ENCODE measurements around the gene PIGH. TPM values are rescaled to one million over a fixed set of nuclear protein-coding genes. Genes with fewer than 3 reads are reported as not detected.

The PIGH gene
- total and polyA plus RNA-seq, 2 of the 13 experiments (the other 11 are each of a cell fraction or from before 2014, with no cell fraction given): 30.0 to 43.5 TPM

DNA sequence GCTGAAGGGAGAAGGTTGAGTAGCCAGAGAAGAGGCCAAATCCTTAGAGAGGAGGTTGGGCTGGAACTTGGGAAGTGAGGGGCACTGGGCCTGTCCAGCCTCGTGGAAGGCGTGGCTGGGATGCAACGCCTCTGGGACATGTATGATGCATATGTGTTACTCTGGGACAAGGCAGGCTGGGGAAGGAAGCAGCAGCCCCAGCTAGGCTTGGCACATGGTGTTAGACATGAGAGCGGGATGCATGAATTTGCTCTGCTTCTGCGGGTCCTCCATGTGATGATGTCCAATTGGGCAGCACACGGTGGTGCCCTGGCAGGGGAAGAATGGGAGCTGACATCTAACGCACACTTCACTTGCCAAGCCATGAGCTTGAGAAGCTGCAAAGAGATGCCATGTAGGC is 45.7 kb downstream of the PIGH start:
- CTCF ChIA-PET (ENCODE audit: low intra/inter-chr PET ratio, low total read pairs): no interaction called here
- POLR2A ChIA-PET: no interaction called here
- Histone ChIP-seq H3K27ac (ENCODE audit: extremely low read length, insufficient read depth, low read length) (no peak overlapping the region), H3K9ac (ENCODE audit: insufficient read depth, low read depth, low read length) (no peak overlapping the region), H3K36me3 (replicated peaks in 1 of 2; ENCODE audit: control insufficient read depth in 1 of 2, insufficient read depth in 2 of 2, low read length in 2 of 2) (peaks cover 0 to 7% of the 10 kb centered on the region in 2 experiments; a peak in 2 of 5 replicates), H4K20me1 (ENCODE audit: insufficient read depth, low read length) (no peaks in the 10 kb centered on the region), H2AFZ (ENCODE audit: low read length) (no peak overlapping the region), H3K9me3 (ENCODE audit: low read length) (no peaks in the 10 kb centered on the region), H3K4me2 (ENCODE audit: low read depth, low read length) (no peak overlapping the region), H3K4me3 (replicated peaks in 1 of 3; ENCODE audit: insufficient read depth in 1 of 3, low read depth in 2 of 3, low read length in 3 of 3) (no peak overlapping the region), H3K79me2 (ENCODE audit: insufficient read depth, low read length) (no peaks in the 10 kb centered on the region), H3K27me3 (ENCODE audit: control insufficient read depth in 1 of 2, insufficient read depth in 2 of 2, low read length in 2 of 2) (no peaks in the 10 kb centered on the region), H3K4me1 (ENCODE audit: insufficient read depth, low read length) (peaks cover 13% of the 10 kb centered on the region)
- intact Hi-C loops (cut with micrococcal nuclease; ENCODE audit: unreplicated experiment): no loop called here
- in situ Hi-C loops (cut with HindIII; ENCODE audit: extremely low pct_ligation_motif_present, low pct_unique_long_range_greater_than_20kb): no loop called here
- FAIRE-seq (no peak), DNase-seq (ENCODE audit: low spot score) (no peak), ATAC-seq (no peak)
- TF ChIP-seq SP140L (CRISPR knock-in tag; IDR thresholded peaks at IDR 0.05; ENCODE audit: borderline replicate concordance): no peak
- no peak for TF ChIP-seq CBX2 (IDR thresholded peaks at IDR 0.05; ENCODE audit: low read depth, low read length)
- no peak for TF ChIP-seq CBX2 (CRISPR knock-in tag; IDR thresholded peaks at IDR 0.05; ENCODE audit: low read depth)
- TF ChIP-seq GABPB1 (CRISPR knock-in tag; IDR thresholded peaks at IDR 0.05): no peak
- TF ChIP-seq ZBTB20 (CRISPR knock-in tag; IDR thresholded peaks at IDR 0.05; ENCODE audit: borderline replicate concordance, low read depth): no peak
- TF ChIP-seq ZNF773 (CRISPR knock-in tag; IDR thresholded peaks at IDR 0.05; ENCODE audit: borderline replicate concordance): no peak
- no peak for TF ChIP-seq ZNF724P (CRISPR knock-in tag; IDR thresholded peaks at IDR 0.05; ENCODE audit: borderline replicate concordance)
- TF ChIP-seq, protein P1, sequence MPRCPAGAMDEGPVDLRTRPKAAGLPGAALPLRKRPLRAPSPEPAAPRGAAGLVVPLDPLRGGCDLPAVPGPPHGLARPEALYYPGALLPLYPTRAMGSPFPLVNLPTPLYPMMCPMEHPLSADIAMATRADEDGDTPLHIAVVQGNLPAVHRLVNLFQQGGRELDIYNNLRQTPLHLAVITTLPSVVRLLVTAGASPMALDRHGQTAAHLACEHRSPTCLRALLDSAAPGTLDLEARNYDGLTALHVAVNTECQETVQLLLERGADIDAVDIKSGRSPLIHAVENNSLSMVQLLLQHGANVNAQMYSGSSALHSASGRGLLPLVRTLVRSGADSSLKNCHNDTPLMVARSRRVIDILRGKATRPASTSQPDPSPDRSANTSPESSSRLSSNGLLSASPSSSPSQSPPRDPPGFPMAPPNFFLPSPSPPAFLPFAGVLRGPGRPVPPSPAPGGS (CRISPR knock-in tag; IDR thresholded peaks at IDR 0.05): no peak
- BruUV-seq (replicated peaks): no TSS peak
- 93% methylated on average over 6 of the region's 7 CpGs for WGBS (ENCODE audit: low lambda C conversion rate)

DNA sequence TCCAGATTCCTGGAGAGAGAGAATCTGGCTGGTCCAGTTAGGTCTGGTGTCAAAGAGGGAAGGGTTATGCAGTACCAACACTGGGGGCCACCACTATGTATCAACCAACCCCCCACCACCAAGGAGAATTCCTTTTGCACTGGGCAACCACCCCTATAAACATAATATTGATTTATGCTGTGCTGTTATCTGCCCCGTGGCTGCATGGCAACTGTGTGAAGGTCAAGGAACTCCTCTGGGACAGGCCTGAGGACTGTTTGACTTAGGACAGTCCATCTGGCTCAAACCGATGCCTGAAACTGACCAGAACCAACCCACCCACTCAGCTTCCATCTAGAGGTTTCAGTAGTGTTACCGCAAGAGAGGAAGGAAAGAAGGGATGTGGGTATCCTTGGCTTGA is 46.5 kb downstream of the PIGH start:
- Histone ChIP-seq H3K27ac (ENCODE audit: extremely low read length, insufficient read depth, low read length) (no peak overlapping the region), H2AFZ (ENCODE audit: low read length) (no peak overlapping the region), H3K4me1 (ENCODE audit: insufficient read depth, low read length) (peaks cover 13% of the 10 kb centered on the region), H3K4me2 (ENCODE audit: low read depth, low read length) (no peak overlapping the region), H3K4me3 (replicated peaks in 1 of 3; ENCODE audit: insufficient read depth in 1 of 3, low read depth in 2 of 3, low read length in 3 of 3) (no peak overlapping the region), H3K9me3 (ENCODE audit: low read length) (no peaks in the 10 kb centered on the region), H3K27me3 (ENCODE audit: control insufficient read depth in 1 of 2, insufficient read depth in 2 of 2, low read length in 2 of 2) (no peaks in the 10 kb centered on the region), H3K36me3 (replicated peaks in 1 of 2; ENCODE audit: control insufficient read depth in 1 of 2, insufficient read depth in 2 of 2, low read length in 2 of 2) (peaks cover 0 to 6% of the 10 kb centered on the region in 2 experiments; a peak in 2 of 5 replicates), H4K20me1 (ENCODE audit: insufficient read depth, low read length) (no peaks in the 10 kb centered on the region), H3K79me2 (ENCODE audit: insufficient read depth, low read length) (no peaks in the 10 kb centered on the region), H3K9ac (ENCODE audit: insufficient read depth, low read depth, low read length) (no peak overlapping the region)
- DNase-seq (ENCODE audit: low spot score): no peak
- in situ Hi-C loops (cut with HindIII; ENCODE audit: extremely low pct_ligation_motif_present, low pct_unique_long_range_greater_than_20kb): no loop called here
- BruUV-seq (replicated peaks): no TSS peak
- WGBS (ENCODE audit: low lambda C conversion rate): 70% methylated on average over 3 of the region's 3 CpGs
- no peak for ATAC-seq
- ChIA-PET POLR2A (no interaction called here), CTCF (ENCODE audit: low intra/inter-chr PET ratio, low total read pairs) (no interaction called here)
- intact Hi-C loops (cut with micrococcal nuclease; ENCODE audit: unreplicated experiment): no loop called here
- no peak for FAIRE-seq
- TF ChIP-seq, protein P2, sequence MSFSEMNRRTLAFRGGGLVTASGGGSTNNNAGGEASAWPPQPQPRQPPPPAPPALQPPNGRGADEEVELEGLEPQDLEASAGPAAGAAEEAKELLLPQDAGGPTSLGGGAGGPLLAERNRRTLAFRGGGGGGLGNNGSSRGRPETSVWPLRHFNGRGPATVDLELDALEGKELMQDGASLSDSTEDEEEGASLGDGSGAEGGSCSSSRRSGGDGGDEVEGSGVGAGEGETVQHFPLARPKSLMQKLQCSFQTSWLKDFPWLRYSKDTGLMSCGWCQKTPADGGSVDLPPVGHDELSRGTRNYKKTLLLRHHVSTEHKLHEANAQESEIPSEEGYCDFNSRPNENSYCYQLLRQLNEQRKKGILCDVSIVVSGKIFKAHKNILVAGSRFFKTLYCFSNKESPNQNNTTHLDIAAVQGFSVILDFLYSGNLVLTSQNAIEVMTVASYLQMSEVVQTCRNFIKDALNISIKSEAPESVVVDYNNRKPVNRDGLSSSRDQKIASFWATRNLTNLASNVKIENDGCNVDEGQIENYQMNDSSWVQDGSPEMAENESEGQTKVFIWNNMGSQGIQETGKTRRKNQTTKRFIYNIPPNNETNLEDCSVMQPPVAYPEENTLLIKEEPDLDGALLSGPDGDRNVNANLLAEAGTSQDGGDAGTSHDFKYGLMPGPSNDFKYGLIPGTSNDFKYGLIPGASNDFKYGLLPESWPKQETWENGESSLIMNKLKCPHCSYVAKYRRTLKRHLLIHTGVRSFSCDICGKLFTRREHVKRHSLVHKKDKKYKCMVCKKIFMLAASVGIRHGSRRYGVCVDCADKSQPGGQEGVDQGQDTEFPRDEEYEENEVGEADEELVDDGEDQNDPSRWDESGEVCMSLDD (CRISPR knock-in tag; IDR thresholded peaks at IDR 0.05; ENCODE audit: borderline replicate concordance): no peak
- TF ChIP-seq TCF12 (IDR thresholded peaks at IDR 0.05) (no peak), TCF12 (CRISPR knock-in tag; IDR thresholded peaks at IDR 0.05) (no peak), ZNF501 (CRISPR knock-in tag; IDR thresholded peaks at IDR 0.05) (no peak), ZNF30 (CRISPR knock-in tag; IDR thresholded peaks at IDR 0.05) (no peak)

Data from HepG2 (cell line).